ENCODE measurements around the gene SAMD10. TPM values are rescaled to one million over a fixed set of nuclear protein-coding genes. Genes with fewer than 3 reads are reported as not detected.
A peak's percentile ranks its signal among the peaks of the same experiment; 100 is the strongest.

Gene SAMD10
- total and polyA plus RNA-seq, 10 of the 15 experiments (the other 5 are each of a cell fraction or from before 2014, with no cell fraction given) = 1.3 to 51.4 (median 17.9) TPM

DNA sequence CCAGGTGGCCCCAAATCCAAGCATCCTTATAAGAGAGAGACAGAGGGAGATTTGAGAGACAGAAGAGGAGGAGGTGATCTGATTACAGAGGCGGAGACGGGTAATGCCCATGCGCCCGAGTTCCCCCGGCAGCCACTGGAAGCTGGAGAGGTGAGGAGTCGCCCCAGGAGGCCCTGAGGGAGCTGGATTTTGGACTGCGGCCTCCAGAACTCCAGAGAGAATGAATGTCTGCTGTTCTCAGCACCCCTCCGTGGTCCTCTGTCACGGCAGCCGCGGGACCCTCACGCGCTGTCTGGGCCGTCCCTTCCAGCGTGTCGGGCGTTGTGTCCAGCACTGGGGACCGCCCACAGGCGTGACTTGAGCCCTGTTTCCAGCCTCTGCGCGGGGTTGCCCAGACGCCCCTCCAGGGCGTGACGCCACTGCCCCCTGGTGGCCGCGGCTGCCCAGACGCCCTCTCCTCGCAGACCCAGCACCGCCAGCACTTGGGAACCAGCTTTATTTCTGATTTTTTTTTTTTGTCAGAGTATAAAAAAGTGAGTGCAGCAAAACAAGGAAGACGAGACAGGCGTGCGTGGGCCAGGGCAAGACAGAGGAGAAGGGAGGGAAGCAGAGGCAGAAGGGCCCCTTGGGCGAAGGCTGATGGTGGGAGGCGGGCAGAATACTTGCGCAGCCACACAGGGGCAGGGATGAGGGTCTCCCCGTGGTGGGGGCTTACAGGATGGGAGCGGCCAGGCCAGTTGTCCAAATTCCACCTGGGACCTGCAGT lies 5.6 kb downstream of the SAMD10 start (continued):
- TF ChIP-seq, protein P1, sequence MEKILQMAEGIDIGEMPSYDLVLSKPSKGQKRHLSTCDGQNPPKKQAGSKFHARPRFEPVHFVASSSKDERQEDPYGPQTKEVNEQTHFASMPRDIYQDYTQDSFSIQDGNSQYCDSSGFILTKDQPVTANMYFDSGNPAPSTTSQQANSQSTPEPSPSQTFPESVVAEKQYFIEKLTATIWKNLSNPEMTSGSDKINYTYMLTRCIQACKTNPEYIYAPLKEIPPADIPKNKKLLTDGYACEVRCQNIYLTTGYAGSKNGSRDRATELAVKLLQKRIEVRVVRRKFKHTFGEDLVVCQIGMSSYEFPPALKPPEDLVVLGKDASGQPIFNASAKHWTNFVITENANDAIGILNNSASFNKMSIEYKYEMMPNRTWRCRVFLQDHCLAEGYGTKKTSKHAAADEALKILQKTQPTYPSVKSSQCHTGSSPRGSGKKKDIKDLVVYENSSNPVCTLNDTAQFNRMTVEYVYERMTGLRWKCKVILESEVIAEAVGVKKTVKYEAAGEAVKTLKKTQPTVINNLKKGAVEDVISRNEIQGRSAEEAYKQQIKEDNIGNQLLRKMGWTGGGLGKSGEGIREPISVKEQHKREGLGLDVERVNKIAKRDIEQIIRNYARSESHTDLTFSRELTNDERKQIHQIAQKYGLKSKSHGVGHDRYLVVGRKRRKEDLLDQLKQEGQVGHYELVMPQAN (conservative IDR thresholded peaks at IDR 0.05) = no peak
- TF ChIP-seq MTA3 (IDR thresholded peaks at IDR 0.05; ENCODE audit: borderline replicate concordance, low read length) = no peak
- TF ChIP-seq KAT2A (conservative IDR thresholded peaks at IDR 0.05; ENCODE audit: control insufficient read depth, low read depth, low read length) = no peak
- TF ChIP-seq SMC3 (IDR thresholded peaks at IDR 0.05; ENCODE audit: borderline replicate concordance, low read length) = peak; percentile 78

DNA sequence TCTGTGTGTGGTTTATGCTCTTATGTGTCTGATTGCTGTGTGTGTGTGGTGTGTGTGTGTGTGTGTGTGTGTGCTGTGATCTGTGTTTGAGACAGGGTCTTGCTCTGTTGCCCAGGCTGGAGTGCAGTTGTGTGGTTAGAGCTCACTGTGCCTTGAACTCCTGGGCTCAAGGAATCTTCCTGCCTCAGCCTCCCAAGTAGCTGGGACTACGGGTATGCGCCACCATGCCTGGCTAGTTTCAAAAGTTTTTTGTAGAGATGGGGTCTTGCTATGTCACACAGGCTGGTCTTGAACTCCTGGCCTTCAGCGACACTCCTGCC lies 6.3 kb downstream of the SAMD10 start:
- ChIA-PET SMC1A (ENCODE audit: uncharacterized antibody, unreplicated experiment) (interaction anchor here (0.9 to 2.0 kb wide), 3 partner anchors 17 to 436 kb away, joined by 3 to 7 read pairs (median 3); partner anchors contain the start of genes PTK6 and UCKL1), CTCF (interaction anchor here (0.6 to 3.2 kb wide), 7 partner anchors 10 to 434 kb away, joined by 3 to 12 read pairs (median 4); partner anchors contain the start of genes TPD52L2 and UCKL1), POLR2A (no interaction called here), RAD21 (ENCODE audit: unreplicated experiment) (interaction anchor here (0.7 to 1.8 kb wide), 5 partner anchors 16 to 436 kb away, joined by 3 to 8 read pairs (median 5); partner anchors contain the start of genes PTK6 and TPD52L2)
- WGBS (ENCODE audit: insufficient coverage, insufficient replicate concordance, low lambda C conversion rate, missing lambda C conversion rate) = 98% methylated on average over 3 of the region's 3 CpGs
- Histone ChIP-seq H3K4me3 (no peak overlapping the region), H3K36me3 (ENCODE audit: control insufficient read depth in 2 of 2, insufficient read depth in 2 of 2, low read length in 1 of 2) (peaks cover 8 to 15% of the 10 kb centered on the region in 2 experiments; a peak in 3 of 4 replicates), H3K9ac (ENCODE audit: control insufficient read depth, insufficient read depth, low read length) (no peak overlapping the region), H3K9me3 (replicated peaks; ENCODE audit: control insufficient read depth, insufficient read depth, low read length) (no peaks in the 10 kb centered on the region), H3K4me2 (ENCODE audit: control insufficient read depth, insufficient read depth) (no peak overlapping the region), H3K27ac (ENCODE audit: control insufficient read depth, insufficient read depth) (no peak overlapping the region), H4K20me1 (ENCODE audit: control insufficient read depth, insufficient read depth) (no peaks in the 10 kb centered on the region), H3K4me1 (ENCODE audit: control insufficient read depth, insufficient read depth, low read length) (peaks cover 22% of the 10 kb centered on the region), H3K27me3 (replicated peaks in 1 of 2; ENCODE audit: control insufficient read depth in 2 of 2, insufficient read depth in 2 of 2, low read length in 1 of 2) (no peaks in the 10 kb centered on the region), H2AFZ (ENCODE audit: control insufficient read depth, low read depth, low read length) (no peak overlapping the region), H3K79me2 (ENCODE audit: control insufficient read depth, insufficient read depth, low read length) (peaks cover 24% of the 10 kb centered on the region)
- no peak for DNase-seq (ENCODE audit: low read depth, low spot score)
- in situ Hi-C loops (cut with MboI) = no loop called here
- no peak for FAIRE-seq
- intact Hi-C loops (cut with micrococcal nuclease; ENCODE audit: unreplicated experiment) = loop anchor here (2.0 to 5.0 kb wide), 2 partner anchors 16 to 436 kb away; partner anchors contain the start of genes PTK6 and UCKL1
- ATAC-seq = no peak
- no TSS peak for BruUV-seq (replicated peaks)
- TF ChIP-seq POLR2AphosphoS5 (IDR thresholded peaks at IDR 0.05; ENCODE audit: low read length) (0 out of 2 replicates have a peak, but pooled peaks have one; percentile 2), SMAD5 (IDR thresholded peaks at IDR 0.05; ENCODE audit: low read depth) (0 out of 2 replicates have a peak, but pooled peaks have one; percentile 40), IRF4 (IDR thresholded peaks at IDR 0.05; ENCODE audit: low read depth, low read length) (no peak)

All from GM12878 (cell line).